ENCODE data around the gene TASP1.

DNA sequence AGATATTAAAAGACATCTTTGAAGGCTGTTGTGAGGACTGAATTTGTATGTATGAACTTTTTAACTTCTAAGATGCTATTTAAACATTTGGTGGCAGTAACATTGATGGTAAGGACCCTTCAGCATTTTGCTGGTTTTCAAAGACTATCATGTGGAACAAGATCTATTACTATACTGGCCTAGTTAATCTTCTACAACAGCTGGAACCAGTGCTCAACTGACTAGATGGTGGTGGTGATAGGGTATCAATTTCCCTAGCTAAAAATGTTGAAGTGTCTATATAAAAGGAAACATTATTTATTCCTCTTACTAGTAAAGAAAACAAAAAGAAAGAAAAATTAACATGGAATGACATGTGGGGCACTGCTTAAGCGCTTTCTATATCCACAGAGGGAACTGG is 195.7 kb downstream of the TASP1 start:
- TF ChIP-seq POLR2A (IDR thresholded peaks at IDR 0.05) (no peak), CTCF (IDR thresholded peaks at IDR 0.05) (no peak), EP300 (IDR thresholded peaks at IDR 0.05) (no peak)
